Measurements from ENCODE around the gene PANK4. TPM values are rescaled to one million over a fixed set of nuclear protein-coding genes. Genes with fewer than 3 reads are reported as not detected.

Gene PANK4
- polyA plus RNA-seq, 1 donor (not counting 4 experiments of a cell fraction or from before 2014, with no cell fraction given) = 14.5 TPM

DNA sequence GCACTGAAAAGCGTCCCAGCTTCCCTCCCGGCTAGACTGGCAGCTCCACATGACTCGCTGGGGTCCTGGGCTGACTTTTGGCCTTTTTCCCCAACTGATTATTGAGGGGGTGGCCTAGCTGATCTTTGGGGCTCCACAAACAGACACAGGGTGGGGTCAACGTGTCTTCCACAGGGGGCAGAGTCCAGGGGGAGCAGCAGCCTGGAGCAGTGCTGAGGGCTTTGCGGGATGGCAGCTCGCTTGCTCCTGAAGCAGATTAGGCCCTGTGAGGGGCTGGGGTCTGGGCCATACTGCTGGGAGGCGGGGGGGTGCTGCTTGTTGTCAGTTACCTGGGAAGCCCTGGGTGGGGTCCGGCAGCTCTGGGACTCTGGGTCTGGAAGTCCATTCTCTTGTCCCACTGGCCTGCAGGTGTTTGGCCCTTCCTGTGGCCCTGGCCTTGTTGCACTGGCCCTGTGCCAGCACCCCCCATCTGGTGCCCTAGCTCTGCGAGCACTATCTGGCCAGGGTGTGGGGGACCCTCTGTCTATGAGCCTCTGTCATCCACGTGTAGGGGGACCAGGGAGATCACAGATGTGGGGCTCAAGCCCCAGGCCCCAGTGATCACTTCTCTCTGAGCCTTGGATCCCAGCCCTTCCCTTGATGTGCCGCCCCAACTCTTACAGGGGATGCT, 16.0 kb upstream of the PANK4 start:
- Histone ChIP-seq H3K9me3 (ENCODE audit: control insufficient read depth, low read depth, low read length) (no peaks in the 10 kb centered on the region), H3K4me1 (ENCODE audit: control insufficient read depth, extremely low read depth, insufficient read depth, low read length) (peaks cover 21% of the 10 kb centered on the region), H3K9me1 (ENCODE audit: control insufficient read depth, extremely low read depth, insufficient read depth, low read length) (no peaks in the 10 kb centered on the region), H3K36me3 (ENCODE audit: control insufficient read depth in 2 of 2, extremely low read depth in 1 of 2, insufficient read depth in 2 of 2, low read length in 2 of 2) (no peaks in the 10 kb centered on the region), H3K27me3 (ENCODE audit: control insufficient read depth, extremely low read depth, insufficient read depth, low read length) (no peaks in the 10 kb centered on the region), H3K27ac (ENCODE audit: control insufficient read depth, insufficient read depth, low read length) (no peak overlapping the region), H3K9ac (ENCODE audit: control insufficient read depth, extremely low read depth, insufficient read depth, low read length) (no peak overlapping the region), H4K20me1 (ENCODE audit: control insufficient read depth, extremely low read depth, insufficient read depth, low read length) (no peaks in the 10 kb centered on the region), H2AFZ (ENCODE audit: control insufficient read depth, low read length) (no peak overlapping the region), H3K79me2 (ENCODE audit: control insufficient read depth, insufficient read depth, low read length) (no peaks in the 10 kb centered on the region), H3K4me3 (ENCODE audit: control insufficient read depth in 2 of 3, extremely low read depth in 1 of 3, insufficient read depth in 2 of 3, low read depth in 1 of 3, low read length in 3 of 3) (no peak overlapping the region), H3K4me2 (ENCODE audit: control insufficient read depth, extremely low read depth, insufficient read depth, low read depth, low read length) (no peak overlapping the region)
- no peak for FAIRE-seq
- dilution Hi-C loops (cut with MboI; ENCODE audit: extremely low pct_ligation_motif_present, low sequenced_read_pairs) = no loop called here
- DNase-seq (ENCODE audit: low read depth, low spot score) = no peak
- TF ChIP-seq EZH2 (IDR thresholded peaks at IDR 0.05; ENCODE audit: low read length) = no peak
- TF ChIP-seq, protein P1, sequence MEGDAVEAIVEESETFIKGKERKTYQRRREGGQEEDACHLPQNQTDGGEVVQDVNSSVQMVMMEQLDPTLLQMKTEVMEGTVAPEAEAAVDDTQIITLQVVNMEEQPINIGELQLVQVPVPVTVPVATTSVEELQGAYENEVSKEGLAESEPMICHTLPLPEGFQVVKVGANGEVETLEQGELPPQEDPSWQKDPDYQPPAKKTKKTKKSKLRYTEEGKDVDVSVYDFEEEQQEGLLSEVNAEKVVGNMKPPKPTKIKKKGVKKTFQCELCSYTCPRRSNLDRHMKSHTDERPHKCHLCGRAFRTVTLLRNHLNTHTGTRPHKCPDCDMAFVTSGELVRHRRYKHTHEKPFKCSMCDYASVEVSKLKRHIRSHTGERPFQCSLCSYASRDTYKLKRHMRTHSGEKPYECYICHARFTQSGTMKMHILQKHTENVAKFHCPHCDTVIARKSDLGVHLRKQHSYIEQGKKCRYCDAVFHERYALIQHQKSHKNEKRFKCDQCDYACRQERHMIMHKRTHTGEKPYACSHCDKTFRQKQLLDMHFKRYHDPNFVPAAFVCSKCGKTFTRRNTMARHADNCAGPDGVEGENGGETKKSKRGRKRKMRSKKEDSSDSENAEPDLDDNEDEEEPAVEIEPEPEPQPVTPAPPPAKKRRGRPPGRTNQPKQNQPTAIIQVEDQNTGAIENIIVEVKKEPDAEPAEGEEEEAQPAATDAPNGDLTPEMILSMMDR (optimal IDR thresholded peaks at IDR 0.05 in 1 of 3, IDR thresholded peaks at IDR 0.05 in 1 of 3, conservative IDR thresholded peaks at IDR 0.05 in 1 of 3; ENCODE audit: extremely low read depth in 1 of 3, insufficient read depth in 2 of 3, low read length in 3 of 3) = no peak

DNA sequence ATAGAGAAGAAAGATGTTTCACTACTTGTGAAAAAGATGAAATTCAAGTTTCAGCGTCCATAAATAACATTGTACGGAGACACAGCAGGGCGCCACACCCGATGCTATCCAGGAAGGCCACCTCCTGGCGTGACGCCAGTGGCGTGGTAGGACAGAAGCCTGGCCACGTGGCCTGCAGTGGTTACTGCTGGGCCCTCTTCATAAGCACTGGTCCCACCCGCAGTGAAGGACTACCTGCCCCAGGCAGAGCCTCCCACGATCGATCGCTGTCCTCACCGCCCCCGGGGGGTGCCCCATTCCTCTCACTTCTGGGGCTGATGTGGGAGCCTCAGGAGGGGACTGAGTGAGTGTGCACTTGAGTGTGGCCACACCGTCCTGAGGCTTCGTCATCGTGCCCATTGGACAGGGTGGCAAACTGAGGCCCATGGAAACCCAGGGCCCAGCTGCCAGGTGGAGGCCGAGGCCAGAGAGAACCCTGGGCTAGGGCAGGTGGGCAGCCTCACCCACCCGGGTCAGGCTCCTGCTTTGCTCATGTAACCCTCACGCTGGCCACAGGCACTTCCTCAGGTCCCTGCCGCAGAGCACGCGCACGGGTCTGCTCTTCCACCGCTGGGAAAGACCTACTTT, 15.3 kb upstream of the PANK4 start:
- no peak overlapping the region for H3K4me2 ChIP-seq (ENCODE audit: control insufficient read depth, extremely low read depth, insufficient read depth, low read depth, low read length)
- H3K27me3 ChIP-seq (ENCODE audit: control insufficient read depth, extremely low read depth, insufficient read depth, low read length) = no peaks in the 10 kb centered on the region
- H3K27ac ChIP-seq (ENCODE audit: control insufficient read depth, insufficient read depth, low read length) = no peak overlapping the region
- no peak overlapping the region for H3K9ac ChIP-seq (ENCODE audit: control insufficient read depth, extremely low read depth, insufficient read depth, low read length)
- DNase-seq (ENCODE audit: low read depth, low spot score) = no peak
- H3K4me3 ChIP-seq (ENCODE audit: control insufficient read depth in 2 of 3, extremely low read depth in 1 of 3, insufficient read depth in 2 of 3, low read depth in 1 of 3, low read length in 3 of 3) = no peak overlapping the region
- no peak for FAIRE-seq
- H3K36me3 ChIP-seq (ENCODE audit: control insufficient read depth in 2 of 2, extremely low read depth in 1 of 2, insufficient read depth in 2 of 2, low read length in 2 of 2) = no peaks in the 10 kb centered on the region
- H3K9me3 ChIP-seq (ENCODE audit: control insufficient read depth, low read depth, low read length) = no peaks in the 10 kb centered on the region
- H3K9me1 ChIP-seq (ENCODE audit: control insufficient read depth, extremely low read depth, insufficient read depth, low read length) = no peaks in the 10 kb centered on the region
- no peak for TF ChIP-seq EZH2 (IDR thresholded peaks at IDR 0.05; ENCODE audit: low read length)
- TF ChIP-seq, protein P1 (optimal IDR thresholded peaks at IDR 0.05 in 1 of 3, IDR thresholded peaks at IDR 0.05 in 1 of 3, conservative IDR thresholded peaks at IDR 0.05 in 1 of 3; ENCODE audit: extremely low read depth in 1 of 3, insufficient read depth in 2 of 3, low read length in 3 of 3) = no peak
- peaks cover 21% of the 10 kb centered on the region for H3K4me1 ChIP-seq (ENCODE audit: control insufficient read depth, extremely low read depth, insufficient read depth, low read length)
- H4K20me1 ChIP-seq (ENCODE audit: control insufficient read depth, extremely low read depth, insufficient read depth, low read length) = no peaks in the 10 kb centered on the region
- H2AFZ ChIP-seq (ENCODE audit: control insufficient read depth, low read length) = no peak overlapping the region
- no peaks in the 10 kb centered on the region for H3K79me2 ChIP-seq (ENCODE audit: control insufficient read depth, insufficient read depth, low read length)
- dilution Hi-C loops (cut with MboI; ENCODE audit: extremely low pct_ligation_motif_present, low sequenced_read_pairs) = no loop called here

Data from keratinocyte (primary cell).